Inferior parietal cortex (tissue), 1 donor: ENCODE results near the gene SCARB1.

Source experiments
- DNase-seq: peaks from one replicate; pipeline ENCODE4 v3.0.0-alpha.2; 2016; ENCODE audit errors: extremely low spot score

Gene SCARB1

DNA sequence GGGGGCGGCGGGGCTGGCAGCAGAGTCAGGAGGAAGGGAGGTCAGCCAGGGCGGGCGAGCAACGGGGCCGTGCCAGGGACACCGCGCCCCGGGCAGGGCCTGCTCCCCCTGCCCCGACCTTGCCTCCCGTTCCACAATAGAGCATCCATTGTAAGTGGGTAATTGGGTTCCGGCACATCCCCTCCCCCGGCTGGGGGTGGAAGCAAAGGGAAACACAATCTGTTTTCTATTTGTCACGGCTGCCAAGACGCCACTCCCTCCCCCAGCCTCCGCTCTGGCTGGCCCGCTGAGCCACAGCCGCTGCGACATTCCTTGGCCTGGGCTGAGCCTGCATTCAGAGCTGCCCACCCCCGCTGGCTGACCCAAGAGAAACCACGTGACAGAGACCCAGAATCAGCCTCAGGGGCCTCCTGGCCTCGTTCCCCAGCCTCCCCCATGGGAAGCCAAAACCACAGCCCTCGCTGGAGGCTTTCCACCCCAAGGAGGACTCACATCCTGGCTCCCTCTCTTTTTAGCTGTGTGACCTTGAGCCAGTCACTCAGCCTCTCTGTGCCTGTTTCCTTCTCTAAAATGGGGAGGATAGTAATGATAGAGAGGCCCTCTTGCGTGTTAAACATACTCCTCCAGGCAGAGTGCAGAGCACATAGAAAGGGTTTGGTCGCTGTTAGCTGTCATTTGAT lies 117.6 kb downstream of the SCARB1 start:
- peak; percentile 95 for DNase-seq

DNA sequence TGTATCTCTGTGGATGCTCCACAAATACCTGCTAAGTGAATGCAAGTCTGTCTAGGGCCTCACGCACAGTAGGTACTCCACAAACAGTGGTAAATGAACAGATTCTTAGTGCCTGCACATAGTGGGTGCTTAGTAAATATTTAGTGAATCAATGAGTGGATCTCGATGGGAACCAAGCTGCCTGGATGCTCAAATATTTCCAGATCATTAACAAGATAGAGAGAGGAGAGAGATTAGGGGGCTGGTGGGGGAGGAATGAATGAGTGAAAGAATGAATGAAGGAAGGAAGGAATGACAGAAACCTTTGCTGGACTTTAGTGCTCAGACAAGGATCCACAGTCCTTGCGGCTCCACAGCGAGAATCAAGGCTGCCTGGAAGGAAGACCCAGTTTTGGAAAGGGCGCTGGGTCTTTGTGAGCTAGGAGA lies 118.2 kb downstream of the SCARB1 start:
- DNase-seq = no peak

DNA sequence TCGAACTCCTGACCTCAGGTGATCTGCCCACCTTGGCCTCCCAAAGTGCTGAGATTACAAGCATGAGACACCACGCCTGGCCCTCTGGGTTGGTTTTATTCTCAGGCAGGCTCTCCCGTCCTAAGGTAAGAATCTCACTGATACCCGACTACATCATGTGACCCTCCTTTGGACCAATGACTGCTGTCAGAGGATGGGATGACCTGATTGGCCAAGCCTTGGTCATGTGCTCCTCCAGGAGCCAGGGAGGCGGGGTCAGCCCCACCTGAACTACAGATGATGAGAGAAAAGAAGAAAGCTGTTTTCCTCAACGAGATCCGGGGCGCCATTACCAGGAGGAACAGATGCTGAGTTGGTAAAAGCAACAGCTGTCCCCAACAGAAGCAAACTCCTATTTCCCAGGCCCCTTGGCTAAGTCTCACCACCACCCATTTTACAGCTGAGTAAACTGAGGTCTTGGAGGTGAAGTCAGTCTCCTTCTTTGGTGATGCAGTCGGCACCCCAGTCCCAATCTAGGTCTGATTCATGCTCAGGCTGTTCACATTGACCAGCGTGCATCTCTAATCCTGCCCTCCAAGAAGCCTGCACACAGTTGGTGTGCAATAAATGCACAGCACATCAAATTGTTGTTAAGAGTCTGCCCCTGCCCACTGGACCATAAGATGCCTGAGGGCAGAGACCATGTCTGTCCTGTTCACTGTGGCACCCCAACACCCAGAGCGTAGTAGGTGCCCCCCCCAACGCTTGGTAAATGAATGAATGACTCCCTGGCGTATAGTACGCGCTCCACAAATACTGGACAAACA lies 118.8 kb downstream of the SCARB1 start:
- DNase-seq = no peak

DNA sequence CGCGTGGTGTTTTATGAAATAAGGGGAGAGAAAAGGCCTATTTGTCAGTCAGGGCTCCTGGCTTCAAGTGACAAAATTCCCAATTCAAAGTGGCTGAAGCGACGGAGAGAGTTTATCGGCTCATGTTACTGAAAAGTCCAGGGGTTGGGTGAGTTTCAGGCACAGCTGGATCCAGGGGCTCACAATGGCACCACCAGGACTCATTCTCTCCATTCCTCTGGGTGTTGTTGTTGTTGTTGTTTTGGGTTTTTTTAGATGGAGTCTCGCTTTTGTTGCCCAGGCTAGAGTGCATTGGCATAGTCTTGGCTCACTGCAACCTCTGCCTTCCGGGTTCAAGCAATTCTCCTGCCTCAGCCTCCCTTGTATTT lies 119.4 kb downstream of the SCARB1 start:
- DNase-seq = no peak

DNA sequence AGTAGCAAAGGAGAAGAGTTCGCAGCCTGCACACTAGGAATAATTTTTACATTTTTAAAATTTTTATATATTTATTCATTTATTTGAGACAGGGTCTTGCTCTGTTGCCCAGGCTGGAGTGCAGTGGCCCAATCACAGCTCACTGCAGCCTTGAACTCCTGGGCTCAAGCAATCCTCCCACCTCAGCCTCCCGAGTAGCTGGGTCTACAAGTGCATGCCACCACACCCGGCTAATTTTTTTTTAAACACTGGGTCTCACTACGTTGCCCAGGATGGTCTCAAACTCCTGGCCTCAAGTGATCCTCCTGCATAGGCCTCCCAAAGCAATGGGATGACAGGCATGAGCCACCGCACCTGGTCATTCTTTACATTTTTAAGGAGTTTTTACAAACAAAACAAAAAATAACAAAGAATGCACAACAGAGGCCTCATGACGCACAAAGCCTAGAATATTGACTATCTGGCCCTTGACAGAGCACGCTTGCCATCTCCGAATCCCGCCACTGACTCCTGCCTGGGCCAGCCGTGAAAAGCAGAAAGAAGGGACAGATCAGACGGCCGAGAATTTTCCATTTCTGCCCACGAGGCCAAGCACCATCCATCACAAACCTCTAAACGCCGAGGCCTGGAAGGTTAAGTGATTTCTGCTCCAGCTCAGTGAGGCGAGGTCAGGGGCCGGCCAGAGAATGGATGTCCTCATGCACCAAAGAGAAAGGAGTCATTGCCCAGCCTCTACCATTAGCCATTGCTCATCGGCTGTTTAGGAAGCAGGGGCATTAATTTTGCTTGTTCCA lies 120.0 kb downstream of the SCARB1 start:
- no peak for DNase-seq

DNA sequence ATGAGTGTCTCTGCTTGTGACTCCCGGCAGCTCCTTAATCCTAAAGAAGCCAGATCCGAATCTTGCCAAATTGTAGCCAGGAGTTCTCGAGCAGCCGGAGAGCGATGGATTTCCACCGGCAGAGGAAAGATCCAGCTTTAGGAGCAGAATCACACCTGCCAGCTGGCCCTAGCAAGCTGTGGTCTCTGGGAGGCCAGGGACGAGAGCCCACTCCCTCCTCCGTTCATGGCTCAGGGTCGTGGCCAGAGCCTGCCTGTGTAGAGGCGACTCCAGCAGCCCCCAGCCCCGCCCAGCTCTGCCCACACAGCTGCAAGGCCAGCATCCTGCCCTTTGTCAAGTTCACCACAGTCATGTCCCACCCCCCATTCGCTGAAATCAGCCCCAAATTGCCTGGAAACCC lies 121.0 kb downstream of the SCARB1 start:
- DNase-seq = no peak

DNA sequence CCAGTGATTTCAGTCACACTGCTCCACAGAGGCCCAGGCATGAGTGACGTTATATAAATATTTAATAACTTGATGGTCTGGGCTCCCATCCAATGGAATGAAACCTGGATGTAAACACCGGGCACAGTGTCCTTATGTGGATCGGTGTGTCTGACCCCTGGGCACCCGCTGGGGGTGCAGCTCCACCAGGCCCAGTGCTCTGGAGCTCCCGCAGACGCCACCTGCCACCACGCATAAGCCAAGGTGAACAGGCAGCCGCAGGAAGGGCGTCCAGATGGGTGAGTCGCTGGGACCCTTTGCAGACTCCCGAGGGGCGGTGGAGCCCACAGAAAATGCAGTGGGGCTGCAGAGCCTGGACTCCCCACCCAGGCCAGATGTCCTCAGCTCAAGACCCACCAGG lies 121.6 kb downstream of the SCARB1 start:
- no peak for DNase-seq

DNA sequence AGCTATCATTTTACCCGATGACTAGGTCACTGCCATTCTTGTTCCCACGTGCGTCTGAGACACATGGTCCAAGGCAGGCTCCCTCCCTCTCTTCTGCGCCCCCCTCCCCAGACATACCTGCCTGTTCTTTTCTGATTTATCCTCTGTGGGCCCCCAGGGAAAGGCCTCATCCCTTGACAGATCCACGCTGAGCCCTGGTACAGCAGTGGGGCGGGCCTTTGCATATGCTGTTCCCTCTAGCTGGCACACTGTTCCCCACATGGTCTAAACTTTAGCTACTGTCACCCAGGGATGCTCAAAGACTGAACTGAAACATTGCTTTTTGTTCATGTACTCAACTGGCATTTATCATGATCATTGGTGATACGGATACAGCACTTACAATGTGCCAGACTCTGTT lies 122.5 kb downstream of the SCARB1 start:
- no peak for DNase-seq

DNA sequence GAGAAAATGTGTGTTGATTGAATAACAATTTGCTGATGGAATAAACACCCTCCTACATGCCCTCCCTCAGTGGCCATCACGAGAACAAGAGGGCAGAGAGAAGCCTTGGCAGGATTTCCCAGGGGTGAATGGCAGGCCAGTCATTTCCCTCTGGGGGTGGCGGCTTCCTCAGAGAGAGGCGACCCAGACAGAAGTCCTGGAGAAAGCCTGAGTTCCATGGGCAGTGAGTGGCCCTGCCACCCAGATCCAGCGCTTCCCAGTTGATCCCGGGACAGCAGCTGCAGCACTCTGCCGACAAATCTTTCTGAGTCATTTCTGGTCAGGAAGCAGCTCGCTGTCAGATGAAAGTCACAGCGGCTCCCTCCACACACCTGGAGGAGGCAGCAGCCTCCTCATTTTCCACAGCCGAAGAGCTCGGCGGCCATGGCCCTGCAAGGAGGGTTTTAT lies 123.0 kb downstream of the SCARB1 start:
- DNase-seq = no peak

DNA sequence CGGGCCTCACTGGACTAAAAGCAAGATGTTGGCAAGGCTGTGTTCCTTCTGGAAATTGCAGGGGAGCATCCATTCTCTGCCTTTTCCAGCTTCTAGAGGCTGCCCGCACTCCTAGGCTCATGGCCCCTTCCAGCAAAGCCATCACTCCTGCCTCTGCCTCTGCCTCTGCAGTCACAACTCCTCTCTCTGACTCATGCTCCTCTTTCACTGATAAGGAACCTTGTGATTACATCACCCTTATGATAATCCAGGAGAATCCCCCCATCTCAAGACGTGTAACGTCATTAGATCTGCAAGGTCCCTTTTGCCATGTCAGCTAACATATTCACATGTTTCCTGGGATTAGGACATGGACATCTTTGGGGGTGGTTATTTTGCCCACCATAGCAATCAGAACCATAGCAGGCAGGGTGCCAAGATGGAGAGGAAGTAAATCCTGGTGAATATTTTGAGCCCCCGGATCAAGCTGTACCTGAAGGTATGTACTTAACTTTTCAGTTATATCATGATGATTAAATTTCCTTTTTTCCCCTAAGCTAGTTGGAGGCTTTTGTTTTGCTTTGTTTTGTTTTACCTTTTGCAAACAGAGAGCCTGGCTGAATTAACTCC lies 123.6 kb downstream of the SCARB1 start:
- DNase-seq = no peak

DNA sequence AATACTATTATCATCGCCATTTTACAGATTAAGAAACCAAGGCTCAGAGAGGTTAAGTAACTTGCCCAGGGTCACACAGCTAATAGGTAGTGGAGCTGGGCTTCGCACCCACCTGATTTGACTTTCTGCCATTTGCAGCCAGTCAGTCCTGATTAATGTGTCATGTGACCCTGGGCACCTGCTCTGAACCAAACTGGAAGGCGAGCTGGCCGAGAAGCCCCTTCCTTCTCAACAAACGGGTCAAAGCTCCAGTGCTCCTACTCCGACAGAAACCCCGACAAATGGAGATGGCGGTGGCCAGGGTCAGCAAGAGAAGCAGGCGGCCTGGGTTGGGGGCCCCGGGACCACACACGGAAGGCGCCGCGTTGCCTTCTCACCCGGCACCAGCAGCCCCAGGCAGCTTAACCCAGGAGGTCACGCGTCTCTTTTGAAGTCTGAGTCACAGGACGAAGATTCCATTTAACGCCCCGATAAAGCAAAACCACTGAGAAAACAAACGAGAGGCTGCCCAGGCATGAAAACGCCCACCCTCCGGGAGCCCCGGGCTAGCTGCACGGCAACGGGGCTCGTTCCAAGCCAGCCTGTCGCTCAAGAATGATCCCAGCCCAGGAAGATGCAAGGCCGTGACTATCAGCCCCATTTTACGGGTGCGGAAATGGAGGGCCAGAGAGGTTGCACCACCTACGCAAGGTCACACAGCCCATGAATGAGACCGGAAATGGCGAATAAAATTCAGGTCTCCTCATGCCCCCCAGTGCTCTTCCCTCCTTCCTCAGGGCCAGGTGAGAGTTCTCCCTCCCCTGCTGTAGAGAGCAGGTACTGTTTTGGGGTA lies 124.8 kb downstream of the SCARB1 start:
- DNase-seq = no peak

DNA sequence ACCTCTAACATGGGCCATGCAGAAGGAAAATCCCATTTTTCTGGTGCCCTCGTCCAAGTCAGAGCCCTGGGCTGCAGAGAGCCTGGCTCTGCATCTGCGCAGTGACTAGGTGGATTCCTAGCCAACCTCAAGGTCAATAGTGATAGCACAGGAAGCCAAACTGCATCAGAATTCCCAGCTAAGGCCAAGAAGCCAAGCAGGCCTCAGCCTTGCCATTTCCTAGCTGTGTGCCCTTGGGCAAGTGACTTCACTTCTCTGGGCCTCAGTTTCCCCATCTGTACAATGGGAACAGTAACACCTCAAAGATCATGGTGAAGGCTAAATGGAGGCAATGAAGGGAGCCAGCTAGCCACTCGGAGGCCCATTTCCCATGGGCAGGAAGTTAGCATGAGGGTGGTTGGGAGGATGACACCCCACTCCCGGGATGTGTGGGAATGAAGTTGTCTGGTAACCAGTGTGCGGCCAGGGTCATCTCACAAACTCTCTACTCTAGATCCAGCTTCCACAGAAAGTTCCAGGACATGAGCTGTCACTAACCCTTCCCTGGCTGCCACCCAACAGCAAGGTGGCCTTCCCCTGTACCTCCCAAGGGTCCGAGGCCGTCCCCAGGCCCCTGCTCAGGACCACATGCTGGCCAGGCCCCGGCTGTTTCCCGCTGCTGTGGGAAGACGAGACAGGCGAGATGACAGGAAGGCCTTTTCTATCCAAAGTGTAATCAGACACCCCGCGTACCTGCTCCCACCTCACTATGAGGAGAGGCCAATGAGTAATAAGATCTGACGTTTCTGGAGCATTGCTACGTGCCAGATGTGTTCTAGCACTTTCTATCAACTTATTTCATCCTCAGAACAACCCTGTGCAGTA lies 125.7 kb downstream of the SCARB1 start:
- DNase-seq = no peak

DNA sequence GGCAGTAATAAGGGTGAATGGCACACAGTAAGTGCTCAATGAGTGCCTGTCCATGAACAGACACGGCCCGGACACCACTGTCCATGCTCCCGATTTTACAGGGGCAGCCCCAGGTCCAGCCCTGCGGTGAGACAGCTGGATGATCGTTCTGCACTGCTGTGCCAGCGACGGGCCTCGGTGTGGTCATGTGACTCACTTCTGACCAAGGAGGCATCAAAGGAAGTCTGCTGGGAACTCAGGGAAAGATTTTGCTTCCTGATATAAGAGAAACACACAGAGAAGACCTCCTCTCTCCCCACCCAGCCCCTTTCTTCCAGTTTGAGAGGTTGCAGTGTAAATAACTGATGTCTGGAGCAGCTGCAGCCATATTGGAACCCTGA lies 126.6 kb downstream of the SCARB1 start:
- DNase-seq = no peak

DNA sequence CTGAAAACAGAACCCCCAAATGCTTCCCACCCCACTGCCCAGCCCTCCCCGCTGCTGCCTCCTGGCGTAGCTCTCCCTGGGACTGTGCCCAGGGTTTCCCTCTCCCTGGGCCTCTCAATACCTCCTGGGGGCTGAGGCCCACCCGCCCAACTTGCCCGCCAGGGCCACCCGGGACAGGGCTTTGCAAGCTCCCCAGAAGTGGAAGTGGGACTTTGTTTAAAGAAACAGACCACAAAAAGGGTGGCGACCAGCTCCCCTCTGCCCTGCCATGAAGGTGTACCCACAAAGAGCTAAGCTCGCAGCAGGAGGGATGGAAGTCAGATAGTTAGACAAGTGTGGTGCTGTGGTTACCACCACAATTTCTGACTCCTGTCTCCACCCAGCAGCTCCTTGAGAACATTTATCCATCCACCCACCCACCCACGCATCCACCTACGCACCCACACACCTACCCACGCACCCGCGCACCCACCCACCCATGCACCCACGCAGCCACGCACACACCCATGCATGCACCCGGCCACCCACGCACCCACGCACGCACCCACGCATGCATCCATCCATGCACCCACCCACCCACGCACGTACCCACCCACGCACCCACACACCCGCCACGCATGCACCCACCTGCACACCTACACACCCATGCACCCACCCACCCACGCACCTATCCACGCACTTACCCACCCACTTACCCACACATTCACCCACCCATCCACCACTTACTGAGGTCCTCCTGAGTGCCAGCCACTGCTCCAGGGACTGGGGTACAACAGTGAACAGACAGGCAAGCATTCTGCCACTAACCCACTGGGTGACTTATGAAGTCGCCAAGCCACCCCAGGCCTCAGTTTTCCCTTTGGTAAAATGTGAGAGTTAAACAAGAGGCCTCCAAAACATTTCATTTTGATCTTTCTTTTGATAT lies 127.3 kb downstream of the SCARB1 start:
- no peak for DNase-seq

DNA sequence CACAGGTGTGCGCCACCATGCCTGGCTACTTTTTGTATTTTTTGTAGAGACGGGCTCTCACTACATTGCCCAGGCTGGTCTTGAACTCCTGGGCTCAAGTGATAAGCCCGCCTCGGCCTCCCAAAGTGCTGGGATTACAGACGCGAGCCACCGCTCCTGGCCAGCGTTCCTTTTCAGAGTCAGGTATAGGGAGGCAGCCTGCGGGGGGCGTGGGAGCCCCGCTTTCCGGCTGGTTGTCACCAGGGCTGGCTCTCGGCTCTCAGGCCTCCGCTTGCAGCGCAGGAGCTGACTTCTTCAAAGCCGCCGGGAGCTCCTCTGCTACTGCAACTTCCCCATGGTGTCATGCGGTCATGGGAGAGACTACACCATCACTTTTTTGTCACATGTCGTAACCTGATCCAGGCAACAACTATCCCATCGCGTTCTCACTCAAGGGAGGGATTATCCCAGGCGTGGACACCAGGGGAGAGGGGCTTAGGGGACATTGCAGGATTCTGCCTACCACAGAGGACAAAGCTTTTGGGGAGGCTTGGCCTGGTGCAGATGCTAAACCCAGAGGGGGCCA lies 129.4 kb downstream of the SCARB1 start:
- DNase-seq = no peak

DNA sequence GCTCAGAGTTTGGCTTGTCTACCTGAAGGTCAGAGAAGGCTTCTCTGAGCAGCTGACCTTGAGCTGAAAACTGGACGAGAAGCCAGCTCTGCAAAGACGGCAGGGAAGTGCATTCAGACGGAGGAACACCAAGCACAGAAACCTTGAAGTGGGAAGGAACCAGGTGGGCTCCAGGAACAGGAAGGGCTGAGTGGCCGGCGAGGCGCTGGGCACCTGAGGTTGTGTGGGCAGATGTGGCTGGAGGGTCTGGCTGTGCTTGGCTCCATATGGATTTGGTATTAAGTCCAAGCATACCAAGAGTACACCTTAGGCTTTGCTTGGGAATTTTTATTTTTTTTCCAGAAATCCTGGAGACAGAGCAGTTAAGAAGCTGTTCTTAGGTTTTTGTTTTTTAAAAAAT lies 130.6 kb downstream of the SCARB1 start:
- no peak for DNase-seq

DNA sequence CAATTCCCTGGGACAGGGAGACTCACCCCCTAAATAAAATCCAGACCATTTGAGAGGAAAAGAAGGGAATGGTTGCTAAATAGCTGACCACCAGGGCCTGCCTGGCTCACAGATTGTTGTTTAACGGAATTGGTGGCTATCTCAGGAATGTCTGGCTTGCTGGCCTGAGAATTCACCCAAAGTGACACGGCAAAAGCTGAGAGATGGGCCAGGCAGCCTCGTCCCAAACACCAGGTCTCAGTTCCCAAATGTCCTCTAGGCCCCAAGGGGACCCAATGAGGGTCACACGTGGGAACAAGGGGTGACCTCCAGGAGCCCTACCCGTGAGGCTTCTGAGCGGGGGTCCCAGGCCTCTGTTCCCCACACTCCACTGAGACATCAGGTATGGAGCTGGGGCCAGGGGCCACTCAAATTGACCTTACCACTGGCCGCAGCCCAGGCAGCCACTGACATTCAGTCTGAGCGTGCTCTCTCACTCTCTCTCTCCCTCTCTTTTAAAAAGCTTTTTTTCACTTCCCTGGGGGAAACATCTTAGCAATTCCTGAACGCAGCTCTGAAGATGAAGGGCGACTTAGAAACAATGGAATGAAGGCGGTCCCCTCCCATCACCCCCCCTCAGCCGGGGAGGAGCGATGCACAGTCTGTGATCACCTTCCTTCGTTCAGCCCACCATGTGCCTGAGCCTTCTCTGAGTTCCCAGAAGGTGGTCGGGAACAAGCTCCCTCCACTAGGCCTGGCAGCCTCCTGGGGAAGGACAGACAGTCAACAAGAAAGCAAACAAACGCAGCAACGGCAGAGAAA lies 131.2 kb downstream of the SCARB1 start:
- DNase-seq = no peak

DNA sequence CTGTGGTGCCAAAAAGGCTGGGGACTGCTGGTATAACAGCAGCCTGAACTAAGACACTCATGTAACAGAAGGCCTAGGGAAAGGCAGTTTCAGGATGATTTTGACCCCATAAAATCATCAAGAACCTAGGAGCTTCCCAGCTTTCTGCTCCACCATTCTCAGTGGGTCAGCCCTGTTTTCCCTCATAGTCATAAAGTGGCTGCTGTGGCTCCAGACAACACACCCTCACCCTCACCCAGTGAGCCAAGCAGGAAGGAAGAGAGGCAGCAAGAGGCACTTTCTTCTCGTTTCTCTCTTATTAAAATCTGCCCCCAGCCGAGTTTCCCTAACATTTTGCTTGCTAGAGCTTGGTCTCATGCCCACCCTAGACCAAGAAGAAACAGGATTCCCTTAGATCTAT lies 131.8 kb downstream of the SCARB1 start:
- no peak for DNase-seq
